B cell (primary cell): ENCODE results near the gene CHD9. TPM values are rescaled to one million over a fixed set of nuclear protein-coding genes. Genes with fewer than 3 reads are reported as not detected.

Experiments
- ATAC-seq: fragments of 200-7000 bp; cut with Tn5 transposase; one replicate; pipeline ENCODE4 v1.10.0; 2021; ENCODE audit warnings: low read depth, mild to moderate bottlenecking, moderate number of reproducible peaks, moderate library complexity
- CTCF ChIA-PET: fragments of 350-600 bp; sonication (Branson Sonifier 250); formaldehyde crosslinking; loops from one replicate; lab custom pipeline; 2021; ENCODE audit warnings: antibody characterized with exemption, inconsistent platforms; lab: Charles Lee
- POLR2A ChIA-PET: fragments of 350-600 bp; sonication (Branson Sonifier 250); formaldehyde crosslinking; loops from one replicate; lab custom pipeline; 2021; ENCODE audit warnings: antibody characterized with exemption; lab: Charles Lee
- DNase-seq: peaks from one replicate; pipeline ENCODE4 v3.0.0; 2013
- H2AFZ ChIP-seq: 2 replicates; pipeline ENCODE4 v1.6.1; 2012; ENCODE audit warnings: mild to moderate bottlenecking, low read depth, low read length; ENCODE audit not compliant: insufficient read depth, poor library complexity, severe bottlenecking
- H3K27ac ChIP-seq, 2 donors: 1 replicate in 1 of 2; 2 replicates in 1 of 2; pipeline ENCODE4 v1.5.1; 2012 to 2013; ENCODE audit warnings: low read length in 2 of 2, mild to moderate bottlenecking in 2 of 2, moderate library complexity in 1 of 2
- H3K27me3 ChIP-seq, 4 experiments: fragments of 200-600 bp in 1 of 4; sonication (generic) in 1 of 4; replicated peaks in 1 of 4; 1 replicate in 2 of 4; 2 replicates in 2 of 4; pipeline versions ENCODE4 v1.6.1 to v1.7.0; 2013 to 2016; ENCODE audit warnings: low read length in 3 of 4, mild to moderate bottlenecking in 2 of 4, mixed read lengths in 1 of 4, moderate library complexity in 1 of 4; ENCODE audit not compliant: insufficient read depth in 4 of 4, control insufficient read depth in 3 of 4; ENCODE audit errors: control extremely low read depth in 1 of 4
- H3K36me3 ChIP-seq, 2 experiments: replicated peaks in 1 of 2; 1 replicate in 1 of 2; 2 replicates in 1 of 2; pipeline versions ENCODE4 v1.6.1 to v1.7.1; 2013; ENCODE audit warnings: low read length in 1 of 2; ENCODE audit not compliant: insufficient read depth in 2 of 2, control insufficient read depth in 1 of 2; ENCODE audit errors: control extremely low read depth in 1 of 2, extremely low read depth in 1 of 2
- H3K4me1 ChIP-seq, 2 donors: fragments of 200-600 bp in 1 of 2; sonication (generic) in 1 of 2; 1 replicate in 1 of 2; 2 replicates in 1 of 2; pipeline versions ENCODE4 v1.5.1 to v1.6.1; 2013 to 2017; ENCODE audit warnings: low read length in 2 of 2; ENCODE audit not compliant: control insufficient read depth in 2 of 2, insufficient read depth in 2 of 2
- H3K4me2 ChIP-seq: replicated peaks from 2 replicates; pipeline ENCODE3; 2012; ENCODE audit warnings: mild to moderate bottlenecking, low read depth, low read length; ENCODE audit not compliant: poor library complexity, severe bottlenecking
- H3K4me3 ChIP-seq, 5 experiments: fragments of 200-600 bp in 1 of 5; sonication (generic) in 1 of 5; 1 replicate in 3 of 5; 2 replicates in 2 of 5; pipeline versions ENCODE4 v1.5.1 to v1.7.0; 2011 to 2016; ENCODE audit warnings: low read length in 4 of 5, mild to moderate bottlenecking in 4 of 5, low read depth in 2 of 5, control low read depth in 1 of 5, moderate library complexity in 1 of 5; ENCODE audit not compliant: insufficient read depth in 1 of 5; ENCODE audit errors: control extremely low read depth in 1 of 5, extremely low read depth in 1 of 5
- H3K79me2 ChIP-seq: fragments of 200-600 bp; sonication (generic); one replicate; pipeline ENCODE4 v1.6.0; 2016; ENCODE audit warnings: low read length; ENCODE audit not compliant: control insufficient read depth, insufficient read depth
- H3K9ac ChIP-seq: fragments of 200-600 bp; sonication (generic); 2 replicates; pipeline ENCODE4 v1.6.1; 2017; ENCODE audit warnings: mild to moderate bottlenecking, low read length, moderate library complexity
- H3K9me3 ChIP-seq, 3 donors: one replicate each; pipeline versions ENCODE4 v1.6.1 to v1.7.1; 2013; ENCODE audit warnings: low read length in 2 of 3; ENCODE audit not compliant: control insufficient read depth in 2 of 3, insufficient read depth in 1 of 3; ENCODE audit errors: control extremely low read depth in 1 of 3
- H4K20me1 ChIP-seq: 2 replicates; pipeline ENCODE4 v1.6.0; 2012; ENCODE audit warnings: mild to moderate bottlenecking, low read length; ENCODE audit not compliant: insufficient read depth, control insufficient read depth, poor library complexity, severe bottlenecking
- H3K27ac Mint-ChIP-seq: one replicate; pipeline ENCODE4 v1.8.0; 2021; ENCODE audit warnings: mixed read lengths
- H3K27me3 Mint-ChIP-seq: one replicate; pipeline ENCODE4 v1.8.0; 2021; ENCODE audit warnings: mixed read lengths
- H3K4me1 Mint-ChIP-seq: one replicate; pipeline ENCODE4 v1.8.0; 2021; ENCODE audit warnings: mixed read lengths
- H3K4me3 Mint-ChIP-seq: one replicate; pipeline ENCODE4 v1.8.0; 2021; ENCODE audit warnings: mixed read lengths
- H3K9me3 Mint-ChIP-seq: one replicate; pipeline ENCODE4 v1.8.0; 2022; ENCODE audit warnings: mixed read lengths; ENCODE audit not compliant: insufficient read depth
- EZH2 ChIP-seq: IDR thresholded peaks from 2 replicates; pipeline ENCODE4 v1.6.1; 2012; ENCODE audit warnings: borderline replicate concordance, low read depth, mild to moderate bottlenecking, moderate library complexity, low read length; ENCODE audit not compliant: insufficient read depth, poor library complexity, severe bottlenecking
- WGBS: methylation state at CpG from one replicate; pipeline ENCODE4 v1.1.5; 2013; ENCODE audit warnings: missing lambda C conversion rate; ENCODE audit not compliant: insufficient coverage; 5-methylcytosine and 5-hydroxymethylcytosine counted together
- intact Hi-C: fragments of 100-400 bp; cut with micrococcal nuclease; formaldehyde crosslinking; loops from one replicate; pipeline ENCODE4 v1.10.0; 2022
- polyA plus RNA-seq: library from polyadenylated mRNA; depleted of rRNA; stranded (reverse); fragments of >200 nt; gene quantifications from 2 replicates; pipeline ENCODE4 v1.2.3, GENCODE V29; 2012
- total RNA-seq, 2 donors: library from RNA; stranded (reverse); fragments of 120-200 nt in 1 of 2; gene quantifications; 1 replicate in 1 of 2; 2 replicates in 1 of 2; pipeline versions ENCODE4 v1.2.3 to v1.2.4, GENCODE V29; 2013 to 2022
- TF ChIP-seq, protein P1 (sequence below): fragments of 200-600 bp; IDR thresholded peaks from one replicate; pipeline ENCODE4 v1.8.0; 2022; ENCODE audit warnings: antibody characterized with exemption, mild to moderate bottlenecking

CHD9 gene
- total and polyA plus RNA-seq, 2 donors (not counting 1 experiment from before 2014, with no cell fraction given): 12.2 to 102 TPM

DNA sequence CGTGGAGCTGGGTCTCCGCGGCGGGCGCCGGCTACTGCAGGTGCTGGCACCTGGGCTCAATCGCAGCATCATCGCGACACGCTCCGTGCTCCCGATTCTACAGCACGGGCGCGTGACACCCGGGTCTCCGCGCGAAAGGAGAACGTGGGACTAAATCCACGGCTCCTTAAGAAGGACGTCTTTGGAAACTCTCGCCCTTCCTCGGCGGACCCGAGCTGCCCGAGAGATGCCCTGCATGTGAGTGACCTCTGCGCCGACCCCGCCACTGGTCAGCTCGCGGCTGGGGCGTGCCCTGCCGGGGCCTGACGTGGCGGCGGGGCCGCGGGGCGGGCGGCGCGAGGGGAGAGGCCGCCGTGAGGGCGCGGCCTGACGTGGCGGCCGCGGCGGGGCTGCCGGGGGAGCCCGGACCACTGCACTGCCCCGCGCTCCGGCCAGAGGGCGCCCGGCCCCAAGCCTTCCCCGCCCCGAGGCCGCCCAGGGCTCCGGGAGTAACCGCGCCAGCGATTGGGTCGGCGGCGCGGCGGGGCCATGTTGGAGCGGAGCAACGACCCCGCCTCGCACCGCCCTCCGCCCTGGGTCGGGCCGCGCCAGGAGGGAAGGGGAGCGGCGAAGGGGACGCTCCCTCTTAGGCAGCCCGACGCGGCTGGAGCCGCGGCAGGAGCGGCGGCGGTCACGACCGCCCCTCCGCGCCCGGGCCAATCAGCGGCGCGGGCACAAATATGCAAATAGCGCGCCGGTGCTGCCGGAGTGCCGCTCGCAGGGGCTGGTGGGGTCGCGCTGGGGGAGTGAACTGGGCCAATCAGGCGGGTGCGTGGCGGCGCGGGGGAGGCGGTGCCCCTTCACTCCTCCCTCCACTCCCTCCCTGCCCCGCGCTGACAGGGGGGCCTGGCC, 75.6 kb downstream of the CHD9 start:
- WGBS: under 1% methylated on average over 107 of the region's 115 CpGs
- no peaks in the 10 kb centered on the region for H3K27me3 Mint-ChIP-seq
- no peak for TF ChIP-seq EZH2
- TF ChIP-seq, protein P1, sequence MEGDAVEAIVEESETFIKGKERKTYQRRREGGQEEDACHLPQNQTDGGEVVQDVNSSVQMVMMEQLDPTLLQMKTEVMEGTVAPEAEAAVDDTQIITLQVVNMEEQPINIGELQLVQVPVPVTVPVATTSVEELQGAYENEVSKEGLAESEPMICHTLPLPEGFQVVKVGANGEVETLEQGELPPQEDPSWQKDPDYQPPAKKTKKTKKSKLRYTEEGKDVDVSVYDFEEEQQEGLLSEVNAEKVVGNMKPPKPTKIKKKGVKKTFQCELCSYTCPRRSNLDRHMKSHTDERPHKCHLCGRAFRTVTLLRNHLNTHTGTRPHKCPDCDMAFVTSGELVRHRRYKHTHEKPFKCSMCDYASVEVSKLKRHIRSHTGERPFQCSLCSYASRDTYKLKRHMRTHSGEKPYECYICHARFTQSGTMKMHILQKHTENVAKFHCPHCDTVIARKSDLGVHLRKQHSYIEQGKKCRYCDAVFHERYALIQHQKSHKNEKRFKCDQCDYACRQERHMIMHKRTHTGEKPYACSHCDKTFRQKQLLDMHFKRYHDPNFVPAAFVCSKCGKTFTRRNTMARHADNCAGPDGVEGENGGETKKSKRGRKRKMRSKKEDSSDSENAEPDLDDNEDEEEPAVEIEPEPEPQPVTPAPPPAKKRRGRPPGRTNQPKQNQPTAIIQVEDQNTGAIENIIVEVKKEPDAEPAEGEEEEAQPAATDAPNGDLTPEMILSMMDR: peak; percentile 65
- Histone ChIP-seq H3K9ac (peak overlapping the region; percentile 86), H3K4me2 (peak overlapping the region; percentile 96), H3K36me3 (no peaks in the 10 kb centered on the region), H3K27me3 (no peaks in the 10 kb centered on the region), H3K27ac (peak overlapping the region; percentile 72 to 97), H3K4me3 (peak overlapping the region; percentile 58 to 73 (median 70)), H3K9me3 (no peaks in the 10 kb centered on the region), H4K20me1 (peaks cover 11% of the 10 kb centered on the region), H3K79me2 (peaks cover 36% of the 10 kb centered on the region), H2AFZ (peak overlapping the region; percentile 91), H3K4me1 (peaks cover 7 to 24% of the 10 kb centered on the region in 2 donors)
- DNase-seq (peak; percentile 97), ATAC-seq (peak; percentile 83)
- no peaks in the 10 kb centered on the region for H3K9me3 Mint-ChIP-seq
- H3K4me3 Mint-ChIP-seq: peak overlapping the region; percentile 89
- POLR2A ChIA-PET: interaction anchor here (0.5 to 1.5 kb wide), 6 partner anchors 32 to 75 kb away, joined by 3 to 6 read pairs (median 4); partner anchors contain the start of gene CHD9
- peak overlapping the region; percentile 90 for H3K27ac Mint-ChIP-seq
- CTCF ChIA-PET: interaction anchor here (0.9 to 4.2 kb wide), 7 partner anchors 19 to 74 kb away, joined by 3 to 43 read pairs (median 5); partner anchors contain the start of gene CHD9
- intact Hi-C loops: loop anchor here (1.0 to 2.0 kb wide), 8 partner anchors 30 to 380 kb away; partner anchors contain the start of genes AKTIP and RBL2
- H3K4me1 Mint-ChIP-seq: peaks cover 39% of the 10 kb centered on the region

DNA sequence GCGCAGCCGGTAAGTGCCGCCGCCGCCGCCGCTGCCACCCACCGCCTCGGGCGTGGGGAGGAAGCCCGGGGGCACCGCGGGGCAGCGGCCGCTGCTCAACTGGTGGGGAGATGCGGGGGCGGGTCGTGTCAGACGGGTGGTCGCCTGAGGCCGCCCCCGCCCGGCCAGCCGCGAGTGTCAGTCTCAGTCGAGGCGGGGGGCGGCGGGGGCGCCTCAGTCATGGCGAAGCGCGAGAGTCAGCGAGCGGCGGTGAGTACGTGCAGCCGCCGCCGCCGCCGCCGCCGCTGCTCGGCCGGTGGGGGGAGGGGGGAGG, 76.2 kb downstream of the CHD9 start:
- Mint-ChIP-seq H3K4me3 (peak overlapping the region; percentile 85), H3K27me3 (no peaks in the 10 kb centered on the region), H3K27ac (peak overlapping the region; percentile 90), H3K9me3 (no peaks in the 10 kb centered on the region), H3K4me1 (peaks cover 37% of the 10 kb centered on the region)
- H3K4me1 ChIP-seq: peaks cover 7 to 24% of the 10 kb centered on the region in 2 donors
- H3K4me2 ChIP-seq: peak overlapping the region; percentile 96
- ChIA-PET CTCF (no interaction called here), POLR2A (no interaction called here)
- H3K36me3 ChIP-seq: no peaks in the 10 kb centered on the region
- peaks cover 39% of the 10 kb centered on the region for H3K79me2 ChIP-seq
- peak overlapping the region; percentile 27 to 97 for H3K27ac ChIP-seq
- no peaks in the 10 kb centered on the region for H3K27me3 ChIP-seq
- H3K4me3 ChIP-seq: peak overlapping the region in 4 of 5 experiments; percentile 39 to 73 (median 68)
- ATAC-seq (no peak), DNase-seq (no peak)
- TF ChIP-seq EZH2: no peak
- TF ChIP-seq, protein P1: no peak
- peak overlapping the region; percentile 83 for H2AFZ ChIP-seq
- intact Hi-C loops: loop anchor here (2.0 kb wide), 1 partner anchor 380 kb away; no protein-coding TSS in a partner anchor
- H3K9ac ChIP-seq: peak overlapping the region; percentile 86
- peaks cover 13% of the 10 kb centered on the region for H4K20me1 ChIP-seq
- H3K9me3 ChIP-seq: no peaks in the 10 kb centered on the region
- WGBS: 0% methylated on average over 20 of the region's 46 CpGs
